ENCODE data around the gene TRAPPC12.

Gene TRAPPC12

DNA sequence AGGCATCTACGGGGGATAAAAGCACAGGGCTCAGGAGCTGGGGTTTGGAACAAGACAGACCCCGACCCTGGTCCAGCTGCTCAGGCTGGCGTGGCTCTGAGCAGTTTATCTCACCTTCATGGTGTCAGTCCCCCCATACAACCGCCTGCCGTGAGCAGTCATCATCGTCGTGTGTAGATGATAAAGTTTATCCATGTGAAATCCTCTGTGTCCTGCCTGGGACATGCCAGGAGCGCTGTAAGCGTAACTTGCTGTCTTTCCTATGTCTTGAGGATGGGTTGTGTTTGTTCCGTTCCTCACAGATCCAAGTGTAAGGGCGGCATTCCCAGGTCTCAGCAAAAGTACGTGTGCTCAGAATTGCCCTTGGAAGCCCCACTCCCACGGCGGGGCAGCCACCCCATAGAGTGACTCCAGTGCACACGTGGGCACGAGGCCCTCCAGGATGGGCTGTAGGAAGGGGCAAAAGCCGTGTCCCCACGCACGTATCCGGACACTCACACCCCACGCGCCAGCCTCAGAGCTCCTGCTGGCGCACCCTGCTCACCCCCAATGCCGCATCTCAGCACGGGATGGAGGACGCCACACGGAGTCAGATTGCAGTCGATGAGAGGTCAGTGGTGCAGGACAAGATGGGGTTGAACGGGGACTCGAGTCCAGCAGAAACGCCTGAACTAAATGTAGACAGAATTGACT lies 88.9 kb downstream of the TRAPPC12 start:
- H3K4me3 ChIP-seq (ENCODE audit: low read length) = no peak overlapping the region
- peaks cover 46% of the 10 kb centered on the region for H3K36me3 ChIP-seq (ENCODE audit: insufficient read depth, low read length)

DNA sequence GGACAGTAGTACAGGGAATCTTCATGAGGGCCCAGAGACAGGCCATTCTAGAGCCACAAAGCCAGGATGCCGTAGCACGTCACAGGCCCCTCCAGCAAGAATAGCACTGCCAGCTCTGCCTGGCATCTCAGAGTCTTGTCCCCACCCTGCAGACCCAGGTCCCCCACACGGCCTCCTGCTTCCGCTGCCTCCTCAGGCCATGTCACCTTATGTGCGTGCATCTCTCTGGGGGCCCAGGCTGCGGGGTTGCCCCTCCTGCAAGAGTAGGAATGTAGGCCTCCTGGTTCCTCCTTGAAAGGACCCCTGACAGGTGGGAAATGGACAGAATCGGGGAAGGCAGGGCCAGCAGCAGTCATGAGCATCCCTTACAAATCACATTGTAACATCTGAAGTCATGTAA lies 90.0 kb downstream of the TRAPPC12 start:
- Histone ChIP-seq H3K4me1 (ENCODE audit: insufficient read depth, low read length) (peaks cover 7% of the 10 kb centered on the region), H3K4me3 (ENCODE audit: low read length) (no peak overlapping the region), H3K9me3 (ENCODE audit: low read length) (no peaks in the 10 kb centered on the region), H2AFZ (ENCODE audit: low read depth, low read length) (no peak overlapping the region), H3K36me3 (ENCODE audit: insufficient read depth, low read length) (peaks cover 47% of the 10 kb centered on the region), H3K27me3 (ENCODE audit: insufficient read depth, low read length) (no peaks in the 10 kb centered on the region)

More for the DNA sequence above, 88.9 kb downstream of the TRAPPC12 start:
- Histone ChIP-seq H2AFZ (ENCODE audit: low read depth, low read length) (no peak overlapping the region), H3K9me3 (ENCODE audit: low read length) (no peaks in the 10 kb centered on the region), H3K4me1 (ENCODE audit: insufficient read depth, low read length) (peaks cover 7% of the 10 kb centered on the region), H3K27me3 (ENCODE audit: insufficient read depth, low read length) (no peaks in the 10 kb centered on the region)

GRCh38 chr2:3470166-3470651 lies 90.7 kb downstream of the TRAPPC12 start:
- Histone ChIP-seq H3K27me3 (ENCODE audit: insufficient read depth, low read length) (no peaks in the 10 kb centered on the region), H3K4me1 (ENCODE audit: insufficient read depth, low read length) (peaks cover 6% of the 10 kb centered on the region), H3K4me3 (ENCODE audit: low read length) (no peak overlapping the region), H3K9me3 (ENCODE audit: low read length) (no peaks in the 10 kb centered on the region), H2AFZ (ENCODE audit: low read depth, low read length) (no peak overlapping the region), H3K36me3 (ENCODE audit: insufficient read depth, low read length) (peaks cover 45% of the 10 kb centered on the region)

DNA sequence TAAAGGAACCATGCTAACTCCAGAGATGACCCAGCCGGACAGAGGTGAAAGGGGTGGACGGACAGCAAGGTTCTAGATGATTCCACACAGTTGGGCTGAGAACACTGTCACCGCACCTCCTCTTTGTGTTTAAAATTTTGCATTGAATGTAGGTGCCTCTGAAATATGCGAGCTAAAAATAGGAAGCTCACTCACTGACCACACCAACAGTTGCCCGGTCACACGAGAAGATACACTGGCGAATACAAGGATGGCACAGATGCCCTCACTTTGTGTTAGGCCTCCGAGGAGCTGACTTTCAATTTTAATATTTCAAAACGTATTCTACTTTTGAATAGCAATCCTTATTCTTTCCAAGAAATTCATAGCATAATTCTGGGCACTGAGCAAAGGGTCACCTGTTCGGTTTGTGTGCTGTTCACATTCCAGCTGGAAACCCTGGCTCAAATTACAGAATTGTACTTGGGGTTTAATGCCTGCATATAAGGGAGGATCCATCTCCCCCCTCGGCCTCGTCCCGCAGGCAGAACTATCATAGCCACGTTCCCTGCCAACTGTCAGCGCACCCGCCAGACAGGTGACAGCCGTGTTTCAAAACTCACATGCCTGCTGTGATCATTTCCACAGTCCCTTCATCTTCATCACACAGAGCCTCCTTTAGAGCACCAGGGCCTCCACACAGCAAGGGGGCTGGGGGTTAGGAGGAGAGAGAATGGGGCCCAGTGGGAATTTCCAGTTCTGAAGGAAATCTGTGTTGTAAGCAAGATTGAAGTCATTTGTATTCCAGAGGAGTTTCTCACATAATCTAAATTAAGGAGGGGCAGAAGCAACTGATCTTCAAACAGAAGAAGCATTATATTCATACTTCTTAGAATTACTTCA lies 91.6 kb downstream of the TRAPPC12 start:
- Histone ChIP-seq H3K4me1 (ENCODE audit: insufficient read depth, low read length) (peaks cover 6% of the 10 kb centered on the region), H3K9me3 (ENCODE audit: low read length) (no peaks in the 10 kb centered on the region), H3K4me3 (ENCODE audit: low read length) (no peak overlapping the region), H2AFZ (ENCODE audit: low read depth, low read length) (no peak overlapping the region), H3K27me3 (ENCODE audit: insufficient read depth, low read length) (no peaks in the 10 kb centered on the region), H3K36me3 (ENCODE audit: insufficient read depth, low read length) (peaks cover 44% of the 10 kb centered on the region)

GRCh38 chr2:3472296-3472695 lies 92.8 kb downstream of the TRAPPC12 start:
- peaks cover 42% of the 10 kb centered on the region for H3K36me3 ChIP-seq (ENCODE audit: insufficient read depth, low read length)
- no peaks in the 10 kb centered on the region for H3K27me3 ChIP-seq (ENCODE audit: insufficient read depth, low read length)
- no peak overlapping the region for H3K4me3 ChIP-seq (ENCODE audit: low read length)
- H3K9me3 ChIP-seq (ENCODE audit: low read length) = no peaks in the 10 kb centered on the region
- H2AFZ ChIP-seq (ENCODE audit: low read depth, low read length) = no peak overlapping the region
- peaks cover 17% of the 10 kb centered on the region for H3K4me1 ChIP-seq (ENCODE audit: insufficient read depth, low read length)

DNA sequence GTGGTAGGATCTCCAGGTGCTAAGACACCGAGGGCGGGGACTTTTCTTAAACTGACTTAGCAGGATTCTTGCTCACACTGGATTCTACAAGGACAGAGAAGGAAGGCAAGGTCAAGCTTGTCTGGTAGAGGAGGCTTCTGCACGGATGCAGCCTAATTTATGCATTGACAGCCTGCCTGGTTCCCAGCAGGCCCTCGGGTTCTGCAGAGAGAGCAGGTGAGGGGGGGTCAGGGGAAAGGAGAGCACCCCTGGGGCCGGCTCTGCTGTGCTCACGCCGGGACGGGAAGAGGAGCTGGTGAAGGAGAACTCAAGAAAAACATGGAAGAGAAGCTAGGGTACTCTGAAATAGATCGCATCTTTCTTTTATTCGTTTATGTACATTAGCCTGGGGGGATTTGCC lies 93.5 kb downstream of the TRAPPC12 start:
- H3K4me3 ChIP-seq (ENCODE audit: low read length) = no peak overlapping the region
- H3K9me3 ChIP-seq (ENCODE audit: low read length) = no peaks in the 10 kb centered on the region
- H3K27me3 ChIP-seq (ENCODE audit: insufficient read depth, low read length) = no peaks in the 10 kb centered on the region
- peaks cover 38% of the 10 kb centered on the region for H3K36me3 ChIP-seq (ENCODE audit: insufficient read depth, low read length)
- no peak overlapping the region for H2AFZ ChIP-seq (ENCODE audit: low read depth, low read length)
- H3K4me1 ChIP-seq (ENCODE audit: insufficient read depth, low read length) = peaks cover 17% of the 10 kb centered on the region

- Histone ChIP-seq H3K4me1 (ENCODE audit: insufficient read depth, low read length) (peaks cover 17% of the 10 kb centered on the region), H3K9me3 (ENCODE audit: low read length) (no peaks in the 10 kb centered on the region), H3K36me3 (ENCODE audit: insufficient read depth, low read length) (peaks cover 32% of the 10 kb centered on the region), H3K27me3 (ENCODE audit: insufficient read depth, low read length) (no peaks in the 10 kb centered on the region), H2AFZ (ENCODE audit: low read depth, low read length) (no peak overlapping the region), H3K4me3 (ENCODE audit: low read length) (no peak overlapping the region)
These were observed 96.3 kb downstream of the TRAPPC12 start for GRCh38 chr2:3475771-3476170.

DNA sequence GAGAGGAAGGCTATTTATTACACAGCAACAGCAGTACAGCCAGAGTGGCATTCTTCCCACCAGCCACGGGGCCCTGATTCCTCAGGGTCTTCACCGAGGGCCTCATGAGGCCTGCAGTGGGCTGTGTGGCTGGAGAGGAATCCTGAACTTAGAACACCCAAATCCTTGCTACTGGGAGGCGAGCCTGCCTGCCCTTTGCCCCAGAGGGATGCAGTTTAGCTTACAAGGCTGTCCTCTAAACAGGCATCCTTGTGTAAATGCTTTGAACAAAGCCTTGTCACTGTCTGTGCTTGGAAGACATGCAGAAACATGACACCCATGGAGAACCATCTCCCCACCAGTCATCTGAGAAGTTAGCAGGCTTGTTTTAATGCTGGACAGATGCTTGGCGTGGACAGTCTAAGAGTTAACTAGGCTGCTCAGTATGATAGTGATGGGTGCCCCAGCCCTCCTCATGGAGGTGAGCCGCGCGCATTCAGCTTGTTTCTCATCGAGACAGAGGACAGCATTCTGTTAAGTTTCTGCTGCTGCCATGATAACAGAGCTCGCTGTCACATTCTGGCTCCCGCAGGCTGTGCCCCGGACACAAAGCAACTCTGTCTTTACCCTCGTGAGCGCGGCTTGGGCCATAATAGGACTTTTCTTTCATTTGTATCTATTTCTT lies 97.0 kb downstream of the TRAPPC12 start:
- Histone ChIP-seq H3K9me3 (ENCODE audit: low read length) (no peaks in the 10 kb centered on the region), H2AFZ (ENCODE audit: low read depth, low read length) (no peak overlapping the region), H3K36me3 (ENCODE audit: insufficient read depth, low read length) (peaks cover 34% of the 10 kb centered on the region), H3K27me3 (ENCODE audit: insufficient read depth, low read length) (no peaks in the 10 kb centered on the region), H3K4me3 (ENCODE audit: low read length) (no peak overlapping the region), H3K4me1 (ENCODE audit: insufficient read depth, low read length) (peaks cover 17% of the 10 kb centered on the region)

GRCh38 chr2:3476985-3477327 lies 97.5 kb downstream of the TRAPPC12 start:
- H3K36me3 ChIP-seq (ENCODE audit: insufficient read depth, low read length) = peaks cover 36% of the 10 kb centered on the region
- H3K9me3 ChIP-seq (ENCODE audit: low read length) = no peaks in the 10 kb centered on the region
- no peaks in the 10 kb centered on the region for H3K27me3 ChIP-seq (ENCODE audit: insufficient read depth, low read length)

GRCh38 chr2:3478846-3479385 lies 99.4 kb downstream of the TRAPPC12 start:
- H3K4me1 ChIP-seq (ENCODE audit: insufficient read depth, low read length) = peaks cover 17% of the 10 kb centered on the region
- H3K27me3 ChIP-seq (ENCODE audit: insufficient read depth, low read length) = no peaks in the 10 kb centered on the region
- no peaks in the 10 kb centered on the region for H3K9me3 ChIP-seq (ENCODE audit: low read length)
- H2AFZ ChIP-seq (ENCODE audit: low read depth, low read length) = no peak overlapping the region
- peaks cover 27% of the 10 kb centered on the region for H3K36me3 ChIP-seq (ENCODE audit: insufficient read depth, low read length)
- H3K4me3 ChIP-seq (ENCODE audit: low read length) = no peak overlapping the region

More at GRCh38 chr2:3476985-3477327, 97.5 kb downstream of the TRAPPC12 start:
- no peak overlapping the region for H3K4me3 ChIP-seq (ENCODE audit: low read length)
- peaks cover 17% of the 10 kb centered on the region for H3K4me1 ChIP-seq (ENCODE audit: insufficient read depth, low read length)
- H2AFZ ChIP-seq (ENCODE audit: low read depth, low read length) = no peak overlapping the region

- H3K36me3 ChIP-seq (ENCODE audit: insufficient read depth, low read length) = peaks cover 26% of the 10 kb centered on the region
- peaks cover 17% of the 10 kb centered on the region for H3K4me1 ChIP-seq (ENCODE audit: insufficient read depth, low read length)
- peaks cover 1% of the 10 kb centered on the region for H3K9me3 ChIP-seq (ENCODE audit: low read length)
- no peak overlapping the region for H3K4me3 ChIP-seq (ENCODE audit: low read length)
- H3K27me3 ChIP-seq (ENCODE audit: insufficient read depth, low read length) = no peaks in the 10 kb centered on the region
- H2AFZ ChIP-seq (ENCODE audit: low read depth, low read length) = no peak overlapping the region
These were observed 100.2 kb downstream of the TRAPPC12 start for GRCh38 chr2:3479430-3480320.

- peaks cover 17% of the 10 kb centered on the region for H3K4me1 ChIP-seq (ENCODE audit: insufficient read depth, low read length)
- peaks cover 2% of the 10 kb centered on the region for H3K9me3 ChIP-seq (ENCODE audit: low read length)
- H3K36me3 ChIP-seq (ENCODE audit: insufficient read depth, low read length) = peaks cover 27% of the 10 kb centered on the region
- H3K4me3 ChIP-seq (ENCODE audit: low read length) = no peak overlapping the region
- H3K27me3 ChIP-seq (ENCODE audit: insufficient read depth, low read length) = no peaks in the 10 kb centered on the region
- no peak overlapping the region for H2AFZ ChIP-seq (ENCODE audit: low read depth, low read length)
These were observed 101.0 kb downstream of the TRAPPC12 start for GRCh38 chr2:3480352-3481010.
